DND-41 (cell line): ENCODE results near the gene UBE2E1.

Source experiments
- EZH2 ChIP-seq: IDR thresholded peaks from 3 replicates; pipeline ENCODE4 v1.6.1; 2012; ENCODE audit warnings: borderline replicate concordance, low read depth, mild to moderate bottlenecking, moderate library complexity, low read length, inconsistent platforms; ENCODE audit not compliant: severe bottlenecking
- TF ChIP-seq, protein P1 (sequence below): IDR thresholded peaks from 2 replicates; pipeline ENCODE4 v1.5.1; 2012; ENCODE audit warnings: borderline replicate concordance, low read length, moderate library complexity, mild to moderate bottlenecking; ENCODE audit not compliant: poor library complexity, severe bottlenecking; ENCODE audit errors: extremely low read depth

DNA sequence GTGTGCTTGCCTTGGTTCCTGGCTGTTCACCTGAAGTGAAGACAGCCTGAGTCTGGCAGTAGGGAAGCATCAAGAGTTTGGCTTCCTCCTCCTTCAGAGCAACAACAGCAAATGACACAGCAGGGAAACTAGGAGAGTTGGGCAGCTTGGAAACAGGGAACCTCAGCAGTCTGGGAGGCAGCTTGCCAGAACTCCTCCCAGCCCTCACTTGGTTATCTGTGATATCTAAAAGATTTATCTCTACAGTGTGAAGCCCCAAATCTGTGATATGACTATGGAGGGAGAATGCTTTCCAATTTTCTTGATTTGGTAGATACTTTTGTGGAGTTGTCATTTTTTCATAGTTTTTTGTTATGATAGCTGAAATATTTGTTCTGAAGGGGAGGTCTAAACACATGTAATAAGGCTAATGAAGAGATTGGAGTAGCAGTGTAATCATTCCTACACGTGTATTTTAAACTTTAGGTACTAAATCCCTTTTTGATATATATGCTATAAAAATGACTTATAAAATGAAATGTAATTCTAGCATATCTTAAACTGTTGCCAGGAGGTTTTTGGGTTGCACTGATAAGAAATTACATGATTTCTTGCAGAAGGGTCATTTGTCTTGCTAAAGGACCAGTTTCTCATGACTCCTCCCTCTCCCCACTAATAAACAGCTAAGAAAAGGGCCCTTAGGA, 20.8 kb downstream of the UBE2E1 start:
- TF ChIP-seq, protein P1, sequence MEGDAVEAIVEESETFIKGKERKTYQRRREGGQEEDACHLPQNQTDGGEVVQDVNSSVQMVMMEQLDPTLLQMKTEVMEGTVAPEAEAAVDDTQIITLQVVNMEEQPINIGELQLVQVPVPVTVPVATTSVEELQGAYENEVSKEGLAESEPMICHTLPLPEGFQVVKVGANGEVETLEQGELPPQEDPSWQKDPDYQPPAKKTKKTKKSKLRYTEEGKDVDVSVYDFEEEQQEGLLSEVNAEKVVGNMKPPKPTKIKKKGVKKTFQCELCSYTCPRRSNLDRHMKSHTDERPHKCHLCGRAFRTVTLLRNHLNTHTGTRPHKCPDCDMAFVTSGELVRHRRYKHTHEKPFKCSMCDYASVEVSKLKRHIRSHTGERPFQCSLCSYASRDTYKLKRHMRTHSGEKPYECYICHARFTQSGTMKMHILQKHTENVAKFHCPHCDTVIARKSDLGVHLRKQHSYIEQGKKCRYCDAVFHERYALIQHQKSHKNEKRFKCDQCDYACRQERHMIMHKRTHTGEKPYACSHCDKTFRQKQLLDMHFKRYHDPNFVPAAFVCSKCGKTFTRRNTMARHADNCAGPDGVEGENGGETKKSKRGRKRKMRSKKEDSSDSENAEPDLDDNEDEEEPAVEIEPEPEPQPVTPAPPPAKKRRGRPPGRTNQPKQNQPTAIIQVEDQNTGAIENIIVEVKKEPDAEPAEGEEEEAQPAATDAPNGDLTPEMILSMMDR: no peak
- TF ChIP-seq EZH2: no peak
